ENCODE data around the gene ZNF750.

DNA sequence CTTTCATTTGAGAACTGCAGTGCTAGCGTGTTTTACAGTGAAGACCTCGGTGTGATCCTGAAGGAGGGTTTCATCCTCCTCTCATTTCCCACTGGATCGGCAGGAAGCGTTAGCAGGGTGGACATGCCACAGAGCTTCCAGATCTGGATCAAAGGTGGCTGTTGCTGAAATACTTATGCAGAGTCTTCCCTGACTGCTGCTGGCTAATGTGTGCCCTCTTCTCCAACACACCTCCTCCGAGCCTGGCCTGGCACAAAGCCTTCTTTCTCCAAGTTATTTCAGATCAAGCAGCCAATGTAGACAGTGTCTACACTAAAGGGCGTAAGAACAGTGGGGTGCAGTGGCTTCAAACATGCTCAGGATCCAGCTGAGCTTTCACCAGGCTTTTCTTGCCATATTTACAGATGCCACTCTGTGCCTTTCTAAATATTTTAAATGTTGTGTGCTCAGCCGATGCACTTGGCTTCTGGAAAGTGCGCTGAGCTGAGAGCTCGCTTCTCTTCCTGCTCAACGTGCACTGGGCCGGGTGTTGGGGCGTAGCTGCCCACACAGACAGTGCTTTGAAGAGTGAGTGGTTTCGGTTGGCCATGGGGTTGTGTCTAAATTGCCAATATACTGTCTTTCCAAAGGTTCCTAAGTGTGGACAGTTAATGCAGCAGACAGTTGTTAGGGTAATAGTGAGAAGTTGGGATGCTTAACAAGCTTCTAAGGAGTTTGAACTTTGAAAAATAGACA lies 2.1 kb downstream of the ZNF750 start:
- TF ChIP-seq, protein P1, sequence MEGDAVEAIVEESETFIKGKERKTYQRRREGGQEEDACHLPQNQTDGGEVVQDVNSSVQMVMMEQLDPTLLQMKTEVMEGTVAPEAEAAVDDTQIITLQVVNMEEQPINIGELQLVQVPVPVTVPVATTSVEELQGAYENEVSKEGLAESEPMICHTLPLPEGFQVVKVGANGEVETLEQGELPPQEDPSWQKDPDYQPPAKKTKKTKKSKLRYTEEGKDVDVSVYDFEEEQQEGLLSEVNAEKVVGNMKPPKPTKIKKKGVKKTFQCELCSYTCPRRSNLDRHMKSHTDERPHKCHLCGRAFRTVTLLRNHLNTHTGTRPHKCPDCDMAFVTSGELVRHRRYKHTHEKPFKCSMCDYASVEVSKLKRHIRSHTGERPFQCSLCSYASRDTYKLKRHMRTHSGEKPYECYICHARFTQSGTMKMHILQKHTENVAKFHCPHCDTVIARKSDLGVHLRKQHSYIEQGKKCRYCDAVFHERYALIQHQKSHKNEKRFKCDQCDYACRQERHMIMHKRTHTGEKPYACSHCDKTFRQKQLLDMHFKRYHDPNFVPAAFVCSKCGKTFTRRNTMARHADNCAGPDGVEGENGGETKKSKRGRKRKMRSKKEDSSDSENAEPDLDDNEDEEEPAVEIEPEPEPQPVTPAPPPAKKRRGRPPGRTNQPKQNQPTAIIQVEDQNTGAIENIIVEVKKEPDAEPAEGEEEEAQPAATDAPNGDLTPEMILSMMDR (IDR thresholded peaks at IDR 0.05; ENCODE audit: low read depth, low read length) = no peak
- TF ChIP-seq EZH2phosphoT487 (IDR thresholded peaks at IDR 0.05; ENCODE audit: low read depth) = no peak
